Heart left ventricle (tissue), 13 donors: Measurements from ENCODE around the gene PKN1.

ENCODE experiments used
- CTCF ChIP-seq, 12 donors: fragments of 200-600 bp; sonication (generic) in 4 of 12; IDR thresholded peaks; one replicate each; pipeline versions ENCODE4 v1.5.0 to v1.8.0; 2018 to 2022; ENCODE audit warnings: antibody characterized with exemption in 12 of 12, mild to moderate bottlenecking in 5 of 12
- POLR2A ChIP-seq, 2 donors: fragments of 450-650 bp; IDR thresholded peaks; one replicate each; pipeline ENCODE4 v1.6.1; 2017; ENCODE audit warnings: antibody characterized with exemption in 2 of 2, mild to moderate bottlenecking in 2 of 2, moderate library complexity in 2 of 2
- donor health status: ischemic (EF 13 %, LVEDD 7.1; RV severe dilation, severe dysfunction).
- donor health status: DM: no; HTN: yes; CAD: no.
- donor health status: DM: no; HTN: no; CAD: no.
- donor health status: ischemic (EF 25% LVEDD 6.9; RV normal size, moderate dysfunction).
- donor health status: ischemic (EF 25% LVEDD 5.7; RV mildly dilated, moderate dysfunction).
- donor health status: ischemic (EF 35%, LVEDD 5.7; RV mildly dilated, moderate dysfunction).
- donor health status: nonischemic (EF 11% LVEDD 7.7; RV severe dilation, severe dysfunction).
- donor health status: DM: yes; HTN: yes; CAD: no.
- donor health status: PGD.
- donor health status: ischemic (EF 29% LVEDD 5.4; RV normal size, mild dysfunction).
- donor health status: nonischemic (EF 23%, LVEDD 6.1; RV moderate dilation, normal function).

GRCh38 chr19:14425696-14426138, 7.4 kb upstream of the PKN1 start:
- TF ChIP-seq POLR2A (IDR thresholded peaks at IDR 0.05) (no peak), CTCF (IDR thresholded peaks at IDR 0.05) (no peak)
